Measurements from ENCODE around the gene HEATR1.
"Not testable (repeated sequence)": the region's sequence is repeated elsewhere in the genome, so short reads cannot be mapped to it uniquely, and the experiment has no call there.

The HEATR1 gene, protein sequence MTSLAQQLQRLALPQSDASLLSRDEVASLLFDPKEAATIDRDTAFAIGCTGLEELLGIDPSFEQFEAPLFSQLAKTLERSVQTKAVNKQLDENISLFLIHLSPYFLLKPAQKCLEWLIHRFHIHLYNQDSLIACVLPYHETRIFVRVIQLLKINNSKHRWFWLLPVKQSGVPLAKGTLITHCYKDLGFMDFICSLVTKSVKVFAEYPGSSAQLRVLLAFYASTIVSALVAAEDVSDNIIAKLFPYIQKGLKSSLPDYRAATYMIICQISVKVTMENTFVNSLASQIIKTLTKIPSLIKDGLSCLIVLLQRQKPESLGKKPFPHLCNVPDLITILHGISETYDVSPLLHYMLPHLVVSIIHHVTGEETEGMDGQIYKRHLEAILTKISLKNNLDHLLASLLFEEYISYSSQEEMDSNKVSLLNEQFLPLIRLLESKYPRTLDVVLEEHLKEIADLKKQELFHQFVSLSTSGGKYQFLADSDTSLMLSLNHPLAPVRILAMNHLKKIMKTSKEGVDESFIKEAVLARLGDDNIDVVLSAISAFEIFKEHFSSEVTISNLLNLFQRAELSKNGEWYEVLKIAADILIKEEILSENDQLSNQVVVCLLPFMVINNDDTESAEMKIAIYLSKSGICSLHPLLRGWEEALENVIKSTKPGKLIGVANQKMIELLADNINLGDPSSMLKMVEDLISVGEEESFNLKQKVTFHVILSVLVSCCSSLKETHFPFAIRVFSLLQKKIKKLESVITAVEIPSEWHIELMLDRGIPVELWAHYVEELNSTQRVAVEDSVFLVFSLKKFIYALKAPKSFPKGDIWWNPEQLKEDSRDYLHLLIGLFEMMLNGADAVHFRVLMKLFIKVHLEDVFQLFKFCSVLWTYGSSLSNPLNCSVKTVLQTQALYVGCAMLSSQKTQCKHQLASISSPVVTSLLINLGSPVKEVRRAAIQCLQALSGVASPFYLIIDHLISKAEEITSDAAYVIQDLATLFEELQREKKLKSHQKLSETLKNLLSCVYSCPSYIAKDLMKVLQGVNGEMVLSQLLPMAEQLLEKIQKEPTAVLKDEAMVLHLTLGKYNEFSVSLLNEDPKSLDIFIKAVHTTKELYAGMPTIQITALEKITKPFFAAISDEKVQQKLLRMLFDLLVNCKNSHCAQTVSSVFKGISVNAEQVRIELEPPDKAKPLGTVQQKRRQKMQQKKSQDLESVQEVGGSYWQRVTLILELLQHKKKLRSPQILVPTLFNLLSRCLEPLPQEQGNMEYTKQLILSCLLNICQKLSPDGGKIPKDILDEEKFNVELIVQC (N-terminal part only)

DNA sequence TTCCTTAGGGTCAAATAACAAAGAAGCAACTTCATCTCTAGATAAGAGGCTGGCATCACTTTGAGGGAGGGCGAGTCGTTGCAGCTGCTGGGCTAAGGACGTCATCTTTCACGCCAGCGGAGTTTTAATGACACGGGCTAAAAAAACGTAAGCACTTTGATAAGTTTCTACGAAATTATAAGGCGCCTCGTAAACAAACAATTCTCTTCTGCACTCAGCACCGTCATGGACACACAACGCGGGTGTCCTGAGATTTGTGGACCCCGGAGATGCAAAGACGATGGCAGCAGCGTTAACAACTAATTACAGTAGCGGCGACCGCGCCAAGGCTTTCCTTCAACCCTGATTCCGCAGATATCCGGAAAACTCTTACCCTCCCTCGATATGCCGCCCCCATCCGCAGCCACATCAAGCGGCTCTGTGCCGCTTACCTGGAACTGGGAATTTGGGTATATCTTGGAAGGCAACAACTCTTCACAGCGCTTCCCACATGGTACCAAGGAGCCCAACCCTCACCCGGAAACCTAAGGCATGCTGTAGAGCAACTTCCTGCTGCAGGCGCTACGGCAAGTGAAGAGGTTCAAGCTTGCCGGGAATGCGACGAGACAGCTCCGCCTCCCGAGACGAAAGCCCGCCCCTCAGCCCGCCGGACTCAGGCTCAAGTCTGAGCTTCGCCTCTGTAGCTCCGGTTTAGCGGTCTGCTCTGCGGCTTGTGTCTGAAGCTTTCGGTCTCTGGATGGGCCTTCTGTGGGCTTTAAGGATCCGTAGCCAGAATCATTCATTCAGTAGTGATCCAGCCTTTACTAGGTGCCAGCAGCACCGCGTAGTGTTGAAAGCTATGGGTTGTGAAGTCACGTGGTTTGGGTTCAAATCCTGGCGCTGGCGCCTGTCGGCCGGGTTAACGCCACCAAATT lies at the start of gene HEATR1:
HEATR1 (minus strand) TSS at position 526 of the 914 bp plus-strand sequence; CDS start at position 105, 421 bp downstream.
- DNase-seq: peak; percentile 93

DNA sequence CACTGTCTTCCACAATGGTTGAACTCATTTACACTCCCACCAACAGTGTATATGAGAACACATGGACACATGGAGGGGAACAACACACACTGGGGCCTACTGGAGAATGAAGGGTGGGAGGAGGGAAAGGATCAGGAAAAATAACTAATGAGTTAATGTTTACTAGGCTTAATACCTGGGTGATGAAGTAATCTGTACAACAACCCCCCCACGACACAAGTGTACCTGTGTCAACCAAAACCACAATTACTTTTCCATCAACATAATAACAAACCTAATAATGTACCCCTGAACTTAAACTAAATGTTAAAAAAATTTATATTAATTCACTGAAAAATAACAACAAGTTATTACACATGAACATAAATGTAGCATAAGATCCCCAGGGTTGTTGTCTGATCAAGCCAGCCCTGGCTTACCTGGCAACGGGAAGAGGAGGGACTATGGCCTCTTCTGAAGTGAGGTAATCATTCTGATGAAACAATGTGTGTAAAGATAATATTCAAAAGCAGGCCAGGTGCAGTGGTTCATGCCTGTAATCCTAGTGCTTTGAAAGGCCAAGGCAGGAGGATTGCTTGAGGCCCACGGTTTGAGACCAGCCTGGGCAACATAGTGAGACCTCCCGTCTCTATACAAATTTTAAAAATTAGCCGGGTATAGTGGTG lies 40.8 kb upstream of the HEATR1 start:
- no peak for DNase-seq

DNA sequence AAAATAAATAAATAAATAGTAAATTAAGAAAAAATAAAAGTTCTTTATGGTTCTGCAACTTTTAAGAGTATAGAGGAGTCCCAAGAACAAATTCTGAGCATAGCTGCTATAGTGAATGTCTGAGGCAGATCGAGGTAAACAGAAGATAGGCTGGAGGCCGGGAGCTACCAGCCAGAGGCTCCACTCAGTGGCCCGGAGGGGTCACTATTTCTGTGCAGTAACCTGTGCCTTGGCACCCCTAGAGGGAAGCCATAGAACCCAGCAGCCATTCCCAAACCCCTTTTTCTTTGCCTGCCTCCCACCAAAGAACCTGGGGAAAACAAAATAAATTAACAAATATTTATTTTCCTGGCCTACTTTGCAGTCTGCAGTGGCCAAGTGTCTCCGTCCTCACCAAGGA lies 38.4 kb upstream of the HEATR1 start:
- no peak for DNase-seq

DNA sequence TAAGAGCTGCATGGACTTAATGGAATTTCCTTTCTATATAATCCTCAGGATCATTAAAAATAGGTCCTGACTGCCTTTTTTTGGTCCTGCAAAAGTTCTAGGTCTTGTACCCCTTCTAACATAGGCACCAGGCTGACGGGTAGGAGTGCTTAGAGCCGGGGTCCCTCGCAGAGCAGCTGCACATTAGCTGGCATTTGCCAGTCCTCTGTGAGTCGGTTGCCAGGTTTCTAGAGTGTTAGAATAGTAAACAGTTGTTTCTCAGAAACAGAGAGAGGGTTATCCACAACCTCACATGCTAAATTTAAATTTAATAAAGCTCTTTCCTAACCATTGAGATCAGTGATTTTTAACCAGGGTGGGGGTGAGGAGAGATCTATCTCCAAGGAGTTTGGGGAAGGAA lies 35.4 kb upstream of the HEATR1 start:
- no peak for DNase-seq

DNA sequence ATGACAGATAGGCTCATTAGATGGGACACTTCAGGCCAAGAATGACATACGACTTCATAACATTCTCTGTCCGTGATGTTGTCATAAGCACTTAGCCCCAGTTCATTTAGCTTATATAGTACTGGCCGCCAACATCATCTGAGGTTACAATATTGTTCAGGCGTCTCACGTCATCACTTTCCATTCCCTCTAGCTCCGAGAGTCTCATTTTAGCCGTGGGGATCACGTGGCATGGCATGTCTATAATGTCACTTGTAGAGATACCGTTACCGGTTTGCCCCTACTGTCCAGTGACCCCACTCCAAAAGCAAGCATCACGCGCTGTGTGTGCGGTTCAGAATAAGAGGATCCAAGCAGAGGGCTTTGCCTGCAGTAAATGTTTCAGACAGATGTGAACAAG lies 34.6 kb upstream of the HEATR1 start:
- DNase-seq: no peak

DNA sequence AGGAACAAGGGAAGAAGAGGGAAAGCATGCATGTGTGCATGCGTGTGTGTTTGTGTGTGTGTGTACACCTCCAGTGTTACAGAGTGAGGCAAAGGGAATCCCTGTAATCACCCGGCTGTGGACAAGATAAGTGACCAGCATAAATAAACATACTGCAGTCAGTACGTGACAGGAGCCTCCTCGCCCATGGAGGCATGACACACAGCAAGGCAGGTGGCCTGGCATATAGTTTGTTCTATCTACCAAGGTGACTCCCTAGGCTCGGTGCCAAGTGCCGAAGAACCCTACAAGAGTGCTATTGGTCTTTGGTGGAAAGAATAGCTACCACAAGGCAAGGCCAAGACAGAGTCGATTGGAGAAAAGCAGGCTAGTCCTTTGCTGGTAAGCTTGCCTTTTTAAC lies 31.7 kb upstream of the HEATR1 start:
- DNase-seq: no peak

DNA sequence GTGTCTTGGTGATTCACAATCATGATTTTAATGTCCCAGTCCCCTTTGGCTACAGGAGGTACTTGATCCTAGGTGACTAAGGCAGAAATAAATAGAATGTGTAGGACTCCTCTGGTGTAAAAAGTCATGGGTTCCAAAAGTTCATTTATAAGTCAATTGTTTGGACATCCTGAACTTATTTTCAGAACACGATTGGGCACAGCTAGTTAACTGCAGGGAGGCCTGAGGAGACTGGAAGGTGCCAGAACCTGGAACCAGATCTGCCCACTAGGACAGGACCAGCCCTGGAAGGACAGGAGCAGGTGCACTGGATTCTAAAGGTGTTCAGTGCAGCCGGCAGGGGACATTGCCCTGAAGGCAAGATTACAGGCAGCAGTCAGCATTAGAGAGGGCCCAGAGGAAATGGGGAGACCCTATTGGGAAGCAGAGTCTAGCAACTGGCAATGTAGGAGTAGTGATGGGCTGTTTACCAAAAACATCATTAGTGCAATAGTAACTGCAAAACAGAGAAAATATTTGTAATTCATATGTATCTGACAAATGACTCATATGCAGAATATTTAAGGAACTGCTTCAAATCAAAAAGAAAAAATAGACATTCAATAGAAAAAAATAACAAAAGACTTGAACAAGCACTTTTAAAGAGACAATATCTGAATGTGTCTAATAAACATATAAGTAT lies 23.6 kb upstream of the HEATR1 start:
- DNase-seq: no peak

DNA sequence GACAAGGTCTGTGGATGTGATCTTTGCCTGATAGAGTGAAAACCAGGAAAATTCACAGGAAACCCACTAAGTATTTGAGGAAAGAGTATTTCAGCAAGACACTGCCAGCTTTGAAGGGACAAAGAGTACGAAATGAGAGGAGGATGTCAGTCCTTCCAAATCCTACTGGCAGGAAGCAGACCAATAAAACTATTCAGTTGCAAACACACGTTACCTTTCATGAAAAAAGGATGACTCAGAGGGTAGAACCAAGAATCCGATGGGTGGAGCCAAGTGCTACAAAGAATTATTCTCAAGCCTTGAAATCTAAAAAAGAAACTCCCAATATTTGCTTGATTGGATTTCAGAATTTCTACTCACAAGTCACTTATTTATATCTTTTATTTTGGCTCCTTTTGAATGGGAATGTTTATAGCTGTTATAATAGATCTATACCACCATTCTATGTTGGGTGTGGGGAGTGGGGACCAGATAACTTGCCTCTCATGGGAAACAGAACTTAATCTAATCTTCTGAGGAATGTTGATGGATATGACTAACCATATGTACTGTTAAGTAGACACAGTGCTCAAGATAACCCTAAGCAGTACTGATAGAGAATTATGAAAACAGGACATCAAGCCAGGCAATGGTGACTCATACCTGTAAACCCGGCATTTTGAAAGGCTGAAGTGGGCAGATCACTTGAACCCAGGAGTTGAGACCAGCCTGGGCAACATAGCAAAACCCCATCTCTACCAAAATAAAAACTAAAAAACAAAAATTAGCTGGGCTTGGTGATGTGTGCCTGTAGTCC lies 19.3 kb upstream of the HEATR1 start:
- no peak for DNase-seq

DNA sequence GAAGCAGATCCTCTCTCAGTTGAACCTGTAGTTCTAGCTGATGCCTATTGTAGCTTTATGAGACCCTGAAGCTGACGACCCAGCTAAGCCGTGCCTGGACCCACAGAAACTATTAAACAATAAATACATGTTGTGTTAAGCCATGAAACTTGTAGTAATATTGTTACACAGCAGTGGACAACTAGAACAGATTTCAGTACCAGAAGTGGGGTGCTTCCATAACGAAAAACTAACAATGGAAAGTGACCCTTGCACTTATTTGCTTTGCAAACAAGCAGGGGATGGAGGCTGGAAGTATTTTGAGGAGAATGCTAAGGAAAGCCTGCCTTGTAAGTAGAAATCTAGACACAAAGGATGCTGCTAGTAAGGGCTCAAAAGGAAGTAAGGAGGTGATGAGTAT lies 18.1 kb upstream of the HEATR1 start:
- DNase-seq: no peak

DNA sequence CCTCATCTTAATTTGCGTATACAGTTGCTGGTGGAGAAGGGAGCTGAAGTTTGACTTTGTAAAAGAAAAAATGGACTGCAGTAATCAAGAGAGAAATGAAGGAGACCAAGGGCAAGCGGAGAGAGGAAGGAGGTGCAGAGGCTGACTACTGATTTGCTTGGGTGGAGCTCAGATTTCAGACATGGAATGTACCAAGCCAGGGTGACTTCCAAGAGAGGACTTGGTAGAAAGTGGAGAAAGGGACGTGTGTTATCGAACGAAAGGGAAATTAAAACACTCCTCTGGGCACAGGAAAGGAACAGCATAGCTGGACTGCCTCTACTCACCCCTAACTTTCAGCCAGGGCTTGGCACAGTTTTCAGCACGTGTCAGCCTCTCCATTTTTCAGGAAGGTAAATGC lies 15.1 kb upstream of the HEATR1 start:
- no peak for DNase-seq

DNA sequence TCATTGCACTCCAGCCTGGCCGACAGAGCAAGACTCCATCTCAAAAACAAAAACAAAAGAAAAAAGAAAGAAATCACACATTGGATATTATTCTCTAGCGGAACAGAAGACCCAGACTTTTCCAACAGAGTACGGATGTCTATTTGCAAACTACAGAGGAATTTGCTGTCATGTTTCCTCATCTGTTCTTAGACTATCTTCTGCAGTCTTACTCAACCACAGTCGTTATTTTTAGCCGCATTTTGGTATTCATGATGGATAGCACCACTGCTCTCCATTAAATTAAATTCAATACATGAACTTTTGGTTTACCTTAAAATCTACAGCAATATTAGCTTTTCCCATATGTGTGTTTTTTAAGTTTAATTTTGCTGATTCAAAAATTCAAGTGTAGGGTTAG lies 14.2 kb upstream of the HEATR1 start:
- no peak for DNase-seq

DNA sequence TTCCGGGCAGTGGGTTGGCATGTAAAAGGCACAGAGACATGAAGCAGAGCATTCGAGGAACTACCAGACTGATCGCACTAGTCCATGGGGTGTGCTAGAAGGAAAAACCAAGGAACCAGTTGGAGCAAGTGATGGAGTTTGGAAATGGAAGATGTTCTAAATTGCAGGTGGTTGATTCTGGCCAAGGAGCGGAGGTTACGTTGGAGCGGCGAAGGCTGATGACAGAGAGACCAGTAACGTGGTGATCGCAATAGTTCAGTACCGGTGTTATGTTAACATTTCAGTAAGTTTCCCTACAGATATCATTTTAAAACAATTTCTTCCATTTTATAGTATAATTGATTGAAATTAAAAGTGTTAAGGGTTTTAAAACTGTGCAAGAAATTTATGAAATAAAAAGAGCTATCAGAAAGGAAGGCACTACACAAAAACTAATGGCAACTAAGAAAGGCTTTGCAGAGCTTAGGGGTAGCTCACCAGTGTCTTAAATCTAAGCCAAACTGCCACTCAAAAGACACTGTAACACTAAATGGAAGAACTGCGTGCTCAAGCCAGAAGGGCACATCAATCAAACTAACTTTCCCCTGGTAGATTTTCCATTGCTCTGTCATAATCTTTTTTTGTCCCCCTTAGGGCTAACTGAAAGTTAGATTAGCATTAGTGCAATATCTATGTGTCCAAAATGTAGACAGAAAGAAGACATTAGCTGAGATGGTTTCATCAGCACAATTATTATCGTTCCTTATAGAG lies 11.3 kb upstream of the HEATR1 start:
- no peak for DNase-seq

DNA sequence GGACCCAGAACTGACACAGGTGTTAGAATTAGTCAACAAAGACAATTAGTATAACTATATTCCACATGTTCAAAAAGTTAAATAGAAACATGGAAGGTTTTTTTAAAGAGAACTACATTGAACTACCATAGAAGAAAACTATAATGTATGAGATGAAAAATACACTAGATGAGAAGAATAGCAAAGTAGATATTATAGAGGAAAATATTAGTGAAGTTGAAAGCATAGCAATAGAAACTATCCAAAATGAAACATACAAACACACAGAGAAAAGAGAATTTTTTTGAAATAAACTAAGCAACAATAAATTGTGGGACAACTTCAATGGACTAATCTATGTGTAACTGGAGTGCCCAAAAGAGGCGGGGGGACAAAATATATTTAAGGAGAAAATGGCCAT lies 8.0 kb upstream of the HEATR1 start:
- DNase-seq: no peak

DNA sequence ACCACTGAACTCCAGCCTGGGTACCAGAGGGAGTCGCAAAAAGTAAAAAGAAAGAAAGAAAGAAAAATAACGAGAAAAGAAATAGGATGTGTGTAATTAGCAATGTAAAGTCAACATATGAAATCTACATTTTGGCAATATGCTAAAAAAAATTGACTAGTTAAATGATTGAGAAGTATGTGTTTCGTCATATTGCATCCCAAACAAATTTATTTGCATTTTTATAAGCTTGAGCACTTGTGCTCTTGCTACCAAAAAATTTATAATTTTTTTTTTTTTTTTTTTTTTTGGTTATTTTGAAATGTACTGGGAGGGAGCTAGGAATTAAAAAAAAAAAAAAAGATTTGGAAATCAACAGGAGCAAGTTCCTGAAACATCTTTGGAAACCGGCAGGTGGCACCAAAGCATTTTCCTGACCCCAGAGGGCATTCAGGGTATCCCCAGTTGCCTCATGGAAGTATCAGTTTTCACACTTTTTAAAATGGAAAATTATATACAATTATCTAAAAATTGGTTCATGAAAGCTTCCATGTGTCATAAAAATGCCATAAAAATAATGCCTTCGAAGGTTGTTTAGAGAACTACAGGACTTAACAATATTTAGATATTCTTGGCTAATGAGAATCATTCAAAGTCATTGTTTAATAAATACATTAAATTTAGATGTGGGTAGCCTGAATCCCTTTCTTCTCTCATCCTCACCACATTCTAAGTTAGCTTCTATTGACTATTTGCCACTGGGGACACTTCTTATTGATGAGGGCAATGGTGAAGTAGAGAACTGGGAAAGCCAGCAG lies 4.8 kb upstream of the HEATR1 start:
- DNase-seq: peak; percentile 65

DNA sequence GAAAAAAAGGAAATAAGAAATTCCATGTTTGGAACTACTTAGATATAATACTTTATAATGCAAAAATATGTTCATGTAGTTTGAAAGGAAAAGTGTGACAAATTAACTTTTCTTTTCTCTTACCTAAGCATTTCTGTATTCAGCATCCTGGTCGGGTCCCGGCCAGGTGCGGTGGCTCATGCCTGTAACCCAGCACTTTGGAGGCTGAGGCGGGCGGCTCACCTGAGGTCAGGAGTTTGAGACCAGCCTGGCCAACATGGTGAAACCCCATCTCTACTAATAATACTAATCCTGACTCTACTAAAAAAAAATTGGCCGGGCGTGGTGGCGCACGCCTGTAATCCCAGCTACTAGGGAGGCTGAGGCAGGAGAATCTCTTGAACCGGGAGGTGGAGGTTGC lies 3.3 kb upstream of the HEATR1 start:
- DNase-seq: not testable (repeated sequence)

DNA sequence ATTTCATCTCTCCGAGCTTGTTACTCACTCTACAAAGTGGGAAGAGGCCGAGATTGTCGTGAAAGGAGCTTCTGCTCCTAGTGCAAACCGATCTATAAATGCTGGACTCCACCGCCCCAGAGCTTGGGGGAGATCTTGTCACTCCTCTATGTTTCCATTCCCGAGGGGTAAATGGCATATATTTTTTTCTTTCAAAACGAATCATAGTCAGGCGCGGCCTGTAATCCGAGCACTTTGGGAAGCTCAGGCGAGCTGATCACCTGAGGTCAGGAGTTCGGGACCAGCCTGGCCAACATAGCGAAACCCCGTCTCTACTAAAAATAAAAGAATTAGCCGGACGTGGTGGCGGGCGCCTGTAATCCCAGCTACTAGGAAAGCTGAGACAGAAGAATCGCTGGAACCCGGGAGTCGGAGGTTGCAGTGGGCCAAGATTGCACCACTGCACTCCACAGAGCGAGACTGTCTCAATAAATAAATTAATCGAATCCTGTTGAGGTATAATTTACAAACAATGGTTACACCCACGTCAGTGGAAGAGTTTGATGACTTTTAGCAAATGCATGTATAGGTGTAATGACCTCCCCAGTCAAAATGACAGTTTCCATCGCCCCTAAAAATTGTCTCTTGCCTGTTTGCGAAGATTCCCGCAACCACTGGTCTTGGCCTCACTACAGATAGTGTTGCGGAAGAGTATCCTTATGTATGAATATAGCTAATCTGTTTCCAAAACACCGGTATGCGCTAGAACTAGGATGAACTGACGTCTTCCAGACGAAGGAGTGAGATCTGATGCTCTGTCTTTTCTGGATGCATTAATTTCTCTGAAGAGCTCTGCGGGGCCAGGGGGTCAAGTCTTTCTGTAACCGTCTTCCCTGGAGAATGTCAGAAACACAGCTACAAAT lies 840 bp upstream of the HEATR1 start:
- DNase-seq: no peak

DNA sequence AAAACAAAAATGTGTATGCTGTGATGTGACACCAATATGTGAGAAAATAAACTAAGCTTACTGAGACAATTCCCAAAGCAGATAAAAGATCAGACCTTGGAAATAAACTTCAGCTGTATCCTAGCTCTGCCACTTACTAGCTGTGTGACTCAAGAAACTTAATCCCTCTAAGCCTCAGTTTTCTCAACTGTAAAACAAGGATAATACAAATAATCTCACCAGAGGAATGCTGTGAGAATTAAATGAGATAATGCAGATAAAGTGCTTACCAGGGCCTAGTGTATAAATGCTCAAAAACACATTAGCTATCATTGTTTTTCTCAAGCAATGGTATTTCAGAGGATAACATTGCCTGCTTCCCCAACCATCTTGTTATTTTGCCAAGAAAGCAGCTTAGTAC lies 2.1 kb downstream of the HEATR1 start:
- no peak for DNase-seq

All from NCI-H146 (cell line).